GM18498 (cell line): ENCODE measurements around the gene MAD1L1.

ENCODE experiments used
- ATAC-seq: cut with Tn5 transposase; IDR thresholded peaks from one replicate; pipeline ENCODE4 v1.9.1; 2021; ENCODE audit warnings: mild to moderate bottlenecking, moderate library complexity; ENCODE audit not compliant: unreplicated experiment

MAD1L1 gene

DNA sequence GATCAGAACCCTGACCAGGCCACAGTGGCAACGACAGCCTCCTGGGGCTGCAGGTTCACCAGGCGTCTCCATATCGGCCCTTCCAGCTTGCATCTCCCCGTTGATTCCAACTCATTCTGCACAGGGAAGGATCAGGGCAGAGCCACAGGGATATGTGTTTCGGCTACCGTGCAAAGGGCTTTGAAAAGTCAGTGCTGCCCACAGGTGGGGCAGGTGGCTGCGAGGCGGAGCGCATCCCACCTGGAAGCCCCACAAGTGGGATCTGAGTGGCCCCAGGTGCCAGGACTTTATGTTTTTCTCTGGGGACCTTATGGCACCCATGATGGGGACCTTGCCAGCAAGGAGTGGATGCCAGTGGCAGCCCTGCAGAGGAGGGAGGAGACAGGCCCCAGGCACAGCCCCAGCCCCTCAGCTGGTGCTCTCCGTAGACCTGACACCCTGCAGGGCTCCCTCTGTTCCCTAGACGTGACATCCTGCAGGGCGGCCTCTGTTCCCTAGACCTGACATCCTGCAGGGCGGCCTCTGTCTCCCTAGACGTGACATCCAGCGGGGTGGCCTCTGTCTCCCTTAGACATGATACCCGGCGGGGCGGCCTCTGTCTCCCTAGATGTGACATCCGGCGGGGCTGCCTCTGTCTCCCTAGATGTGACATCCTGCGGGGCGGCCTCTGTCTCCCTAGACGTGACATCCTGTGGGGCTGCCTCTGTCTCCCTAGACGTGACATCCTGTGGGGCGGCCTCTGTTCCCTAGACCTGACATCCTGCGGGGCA, 373.3 kb downstream of the MAD1L1 start:
- no peak for ATAC-seq

GRCh38 chr7:1858435-1859265, 374.1 kb downstream of the MAD1L1 start:
- ATAC-seq: no peak

DNA sequence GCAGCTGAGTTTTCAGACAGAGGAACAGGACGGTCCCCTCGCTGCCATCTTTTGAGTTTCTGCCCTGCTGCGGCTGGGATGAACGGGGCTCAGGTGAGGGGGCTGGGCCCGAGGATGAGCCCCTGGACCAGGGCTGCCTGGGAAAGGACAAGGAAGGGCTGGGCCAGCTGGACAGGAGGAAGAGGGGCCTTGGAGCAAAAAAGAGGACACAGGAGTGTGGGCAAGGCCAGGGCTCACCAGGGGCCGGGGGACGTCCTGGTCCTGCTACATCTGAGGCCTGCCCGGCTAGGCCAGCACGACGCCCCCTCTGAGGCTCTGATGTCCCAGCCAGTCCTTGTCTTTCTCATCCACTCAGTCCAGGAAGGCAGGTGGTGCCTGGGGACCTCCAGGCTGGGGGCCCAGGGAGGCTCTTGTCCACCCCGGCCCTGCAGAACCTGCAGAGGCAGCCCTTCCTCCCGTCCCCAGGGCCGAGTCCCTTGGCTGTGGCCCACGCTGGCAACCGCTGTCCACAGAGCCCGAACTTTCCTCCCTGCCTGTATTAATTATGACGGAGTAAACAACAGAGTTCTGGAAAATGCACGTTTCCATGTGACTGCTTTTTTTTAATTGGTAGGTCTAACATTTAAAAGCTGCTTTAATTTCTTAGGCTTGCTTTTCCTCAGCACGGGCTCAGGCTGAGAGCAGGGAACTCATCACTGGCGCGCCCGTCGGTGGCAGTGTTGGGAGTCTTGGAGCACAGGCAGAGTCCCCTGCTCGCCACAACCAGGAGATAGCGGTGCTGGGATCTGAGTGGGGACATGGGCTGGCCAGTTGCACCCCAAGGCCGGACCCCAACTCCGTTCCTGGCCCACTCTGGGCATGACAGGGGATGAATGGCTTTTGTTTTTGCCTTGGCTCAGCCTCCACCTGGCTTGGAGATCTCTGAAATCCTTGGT, 375.0 kb downstream of the MAD1L1 start:
- ATAC-seq: no peak

DNA sequence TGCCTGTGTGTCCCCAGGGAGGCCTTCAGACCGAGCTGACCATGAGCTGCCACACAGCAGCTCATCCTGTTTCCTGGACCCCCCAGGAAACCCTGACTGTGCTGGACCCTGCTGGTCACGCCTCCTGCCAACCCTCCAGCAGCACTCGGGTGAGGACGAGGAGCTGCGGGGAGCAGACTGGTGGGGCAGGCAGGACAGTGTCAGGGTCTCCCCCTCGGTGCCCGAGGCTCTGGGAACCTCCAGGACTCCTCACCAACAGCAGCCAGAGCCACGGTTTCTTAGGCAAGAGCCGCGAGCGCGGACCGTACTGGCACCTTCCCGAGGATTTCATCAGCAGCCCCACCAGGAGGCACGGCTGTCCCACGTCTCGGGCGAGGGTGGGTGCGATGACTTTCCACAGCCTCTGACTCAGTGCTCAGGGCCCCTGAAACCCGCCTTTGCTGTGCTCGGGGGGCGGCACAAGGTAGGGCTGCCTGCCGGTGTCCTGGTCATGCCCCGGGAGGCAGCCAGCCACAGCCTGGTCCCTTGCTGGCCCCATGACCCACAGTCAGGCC, 375.8 kb downstream of the MAD1L1 start:
- no peak for ATAC-seq

DNA sequence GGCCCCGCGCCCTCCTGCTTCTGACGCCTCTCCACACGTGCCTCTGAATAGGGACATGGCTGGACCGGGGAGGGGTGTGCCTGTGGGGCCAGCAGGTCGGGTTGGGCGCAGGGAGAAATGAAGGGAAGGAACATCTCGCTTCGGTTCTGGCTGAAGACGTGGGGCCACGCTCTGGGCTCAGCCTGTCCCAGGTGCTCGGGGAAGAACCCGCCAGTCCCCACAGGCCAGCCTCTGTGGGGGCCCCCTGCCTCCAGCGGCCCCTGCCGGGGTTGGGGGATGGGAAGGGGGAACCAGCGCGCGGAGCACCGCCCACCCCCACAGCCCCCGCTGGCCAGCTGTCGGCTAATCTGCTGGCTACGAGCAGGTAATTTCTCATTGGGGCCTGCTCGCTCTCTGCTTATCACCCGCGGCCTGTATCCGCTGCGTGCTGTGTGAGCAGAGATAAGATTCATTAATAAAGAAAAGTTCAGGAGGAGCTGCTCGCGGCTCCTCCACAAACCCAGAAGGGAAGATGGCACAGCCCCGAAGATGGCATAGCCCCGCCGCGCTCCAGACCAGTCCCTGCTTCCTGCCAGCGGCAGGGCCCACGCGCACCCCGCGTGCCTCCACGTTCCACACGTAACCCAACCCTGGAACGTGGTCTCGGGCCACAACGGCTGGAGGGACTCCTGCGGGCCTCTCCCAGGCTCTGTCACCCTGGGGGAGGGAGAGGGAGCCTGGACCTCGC, 376.4 kb downstream of the MAD1L1 start:
- ATAC-seq: no peak

GRCh38 chr7:1855725-1856160, 377.0 kb downstream of the MAD1L1 start:
- no peak for ATAC-seq

DNA sequence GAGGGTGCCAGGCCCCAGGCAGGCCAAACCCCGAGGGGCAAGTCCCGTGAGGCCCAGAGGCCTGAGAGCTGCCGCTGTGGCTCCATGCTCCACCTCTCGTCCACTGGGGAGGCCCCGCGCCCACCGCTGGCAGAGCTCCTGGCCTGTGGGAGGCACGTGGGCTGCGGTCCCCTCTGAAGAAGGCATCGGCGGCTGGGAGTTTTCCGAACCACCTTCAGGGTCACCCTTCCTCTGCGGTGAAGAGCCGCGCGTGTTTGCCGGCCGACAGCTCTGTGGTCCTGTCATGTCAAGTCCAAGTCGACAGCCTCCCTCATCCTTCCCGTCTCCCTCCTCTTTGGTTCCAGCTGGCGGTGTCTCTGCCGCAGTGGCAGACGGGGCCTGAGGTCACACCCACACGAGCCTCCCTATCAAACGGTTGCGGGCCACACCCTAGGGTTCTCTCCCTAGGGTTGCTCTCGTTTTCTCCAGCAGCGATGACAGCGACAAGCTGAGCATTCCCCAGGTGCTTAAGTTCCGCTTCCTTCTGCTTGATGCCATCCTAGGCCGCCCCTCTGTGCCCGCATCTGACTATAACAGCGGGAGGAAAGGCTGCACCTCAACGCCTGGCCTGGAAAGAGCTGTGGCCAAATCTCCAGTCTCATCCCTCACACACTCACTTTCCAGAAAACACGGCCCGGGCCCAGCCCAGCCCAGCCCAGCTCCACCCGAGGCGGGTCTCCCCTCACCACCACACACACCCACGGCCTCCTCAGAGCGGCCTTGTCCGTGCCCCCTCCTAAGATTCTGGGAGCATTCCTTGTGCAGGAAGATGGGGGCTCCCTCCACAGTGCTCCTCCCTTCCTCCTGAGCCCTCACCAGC, 377.6 kb downstream of the MAD1L1 start:
- no peak for ATAC-seq

- no peak for ATAC-seq
Measured at GRCh38 chr7:1853986-1854865, 378.5 kb downstream of the MAD1L1 start.

DNA sequence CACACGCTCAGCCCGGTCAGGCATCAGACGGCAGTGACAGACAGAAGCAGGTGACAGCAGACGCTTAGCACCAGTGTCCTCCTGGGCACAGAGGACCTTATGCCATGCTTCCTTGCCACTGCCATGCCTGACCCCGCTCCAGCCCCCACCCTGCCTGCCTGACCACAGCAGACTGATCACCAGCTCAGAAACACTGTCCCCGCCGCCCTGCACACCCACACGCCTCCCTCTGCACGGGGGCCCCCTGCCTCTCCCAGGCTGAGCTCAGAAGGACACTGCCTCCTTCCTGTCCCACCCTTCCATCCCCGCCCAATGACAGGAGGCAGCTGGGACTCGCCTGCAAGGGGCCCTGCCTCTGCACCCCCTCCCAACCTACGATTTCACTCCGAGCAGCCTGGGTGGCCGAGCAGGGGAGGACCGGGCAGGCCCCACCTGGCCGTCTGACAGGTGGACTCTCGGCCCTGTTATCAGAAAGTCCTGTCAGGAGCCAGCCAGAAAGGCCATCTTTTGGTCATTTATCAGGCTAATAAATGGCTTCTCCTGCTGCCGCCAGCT, 379.2 kb downstream of the MAD1L1 start:
- no peak for ATAC-seq

- no peak for ATAC-seq
Measured at GRCh38 chr7:1852517-1853430, 380.0 kb downstream of the MAD1L1 start.

DNA sequence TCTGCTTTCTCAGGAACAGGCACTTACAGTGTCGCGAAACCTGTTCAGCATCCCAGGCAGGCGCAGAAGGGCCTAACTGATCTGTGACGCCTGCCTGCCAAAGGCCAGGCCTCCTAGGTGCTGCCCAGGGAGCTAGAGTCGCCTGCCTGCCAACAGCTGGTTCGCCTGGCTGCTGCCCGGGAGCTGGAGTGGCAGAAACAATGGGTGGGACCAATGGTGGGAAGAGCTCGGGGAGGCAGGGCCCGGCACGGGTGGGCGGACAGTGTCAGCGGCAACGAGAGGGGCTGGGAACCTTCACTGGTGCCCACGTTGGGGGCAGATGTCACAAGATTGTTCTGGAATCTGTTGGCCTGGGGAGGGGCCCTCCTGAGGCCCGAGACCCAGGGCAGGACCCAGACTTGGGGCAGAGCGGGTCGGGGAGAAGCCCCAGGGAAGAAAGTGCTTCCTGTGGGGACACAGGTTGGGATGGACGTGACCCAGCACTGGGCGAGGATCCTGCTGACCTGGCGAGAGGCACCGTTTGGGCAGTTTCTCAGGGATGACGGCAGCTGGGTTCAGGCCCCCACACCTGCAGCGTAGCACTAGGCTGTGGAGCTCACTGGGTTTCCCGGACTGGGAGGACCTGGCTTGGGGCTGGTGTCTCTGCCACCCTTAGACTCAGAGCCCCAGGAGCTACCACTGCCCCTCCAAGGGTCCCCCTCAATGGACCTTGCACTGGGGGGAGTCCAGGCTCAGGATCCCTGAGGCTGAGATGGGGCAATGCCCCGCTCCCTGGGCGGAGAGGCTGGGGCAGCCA, 380.8 kb downstream of the MAD1L1 start:
- ATAC-seq: no peak

DNA sequence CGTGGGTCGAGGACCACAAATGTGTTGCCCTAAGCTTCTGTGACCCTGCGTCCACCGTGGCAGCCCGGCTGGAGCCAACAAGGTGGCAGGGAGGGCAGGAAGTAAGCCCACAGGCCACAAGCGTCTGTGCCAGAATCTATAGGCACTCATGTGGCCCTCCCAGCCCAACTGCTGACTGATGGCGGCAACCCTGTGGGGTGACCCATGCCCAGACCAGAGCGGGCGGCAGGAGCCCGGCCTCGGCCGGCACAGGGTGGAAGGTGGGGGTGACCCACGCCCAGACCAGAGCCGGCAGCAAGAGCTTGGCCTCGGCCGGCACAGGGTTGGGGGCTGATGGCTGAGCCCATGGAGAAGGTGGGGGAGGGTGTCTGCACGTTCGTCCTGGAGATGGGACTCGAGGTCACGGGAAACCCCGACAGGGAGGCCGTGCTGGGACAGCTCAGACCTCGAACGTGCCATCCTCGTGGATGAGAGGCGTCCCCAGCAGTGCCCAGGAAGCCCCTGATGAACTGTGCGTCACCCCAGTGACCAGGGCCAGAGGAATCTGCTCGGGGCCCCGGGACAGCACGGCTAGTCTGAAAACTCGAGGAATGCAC, 381.7 kb downstream of the MAD1L1 start:
- no peak for ATAC-seq

DNA sequence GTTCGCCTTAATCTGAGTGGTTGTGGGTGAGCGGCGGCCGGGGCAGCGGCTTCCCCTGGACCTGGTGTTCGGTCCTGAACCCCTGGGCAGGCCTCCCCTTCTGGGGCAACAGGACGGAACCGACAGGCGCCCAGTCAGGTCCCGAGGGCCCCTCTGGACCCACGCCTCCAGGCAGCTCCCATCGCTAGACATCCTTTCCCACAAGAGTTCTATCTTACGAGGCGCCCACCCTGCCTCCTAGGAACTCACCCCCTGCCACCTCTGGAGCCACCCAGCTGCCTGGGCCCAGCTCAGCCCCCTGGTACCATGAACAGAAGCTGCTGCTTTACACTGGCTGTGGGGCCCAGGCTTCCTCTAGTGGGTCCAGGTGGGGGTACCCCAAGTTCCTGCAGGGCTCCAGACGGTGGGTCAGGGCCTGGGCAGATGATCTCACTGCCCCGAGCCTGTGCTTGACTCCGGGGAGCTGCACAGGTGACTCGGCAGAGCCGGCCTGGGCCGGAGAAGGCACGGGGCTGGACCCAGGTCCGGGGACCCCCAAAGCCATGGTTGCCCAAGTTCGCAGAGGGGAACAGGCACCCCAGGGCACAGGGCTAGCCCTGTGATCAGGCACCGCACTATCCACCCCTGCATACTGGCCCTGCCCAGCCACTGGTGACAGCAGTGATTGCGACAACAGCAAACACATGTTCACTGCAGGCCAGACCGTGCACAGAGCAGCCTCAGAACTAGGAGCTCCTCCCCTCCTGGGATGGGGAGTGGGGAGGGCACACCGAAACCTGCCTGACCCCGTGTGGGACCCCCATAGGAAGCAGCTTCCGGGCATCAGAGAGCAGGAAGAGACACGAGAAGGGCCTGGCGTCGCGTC, 382.4 kb downstream of the MAD1L1 start:
- ATAC-seq: no peak

DNA sequence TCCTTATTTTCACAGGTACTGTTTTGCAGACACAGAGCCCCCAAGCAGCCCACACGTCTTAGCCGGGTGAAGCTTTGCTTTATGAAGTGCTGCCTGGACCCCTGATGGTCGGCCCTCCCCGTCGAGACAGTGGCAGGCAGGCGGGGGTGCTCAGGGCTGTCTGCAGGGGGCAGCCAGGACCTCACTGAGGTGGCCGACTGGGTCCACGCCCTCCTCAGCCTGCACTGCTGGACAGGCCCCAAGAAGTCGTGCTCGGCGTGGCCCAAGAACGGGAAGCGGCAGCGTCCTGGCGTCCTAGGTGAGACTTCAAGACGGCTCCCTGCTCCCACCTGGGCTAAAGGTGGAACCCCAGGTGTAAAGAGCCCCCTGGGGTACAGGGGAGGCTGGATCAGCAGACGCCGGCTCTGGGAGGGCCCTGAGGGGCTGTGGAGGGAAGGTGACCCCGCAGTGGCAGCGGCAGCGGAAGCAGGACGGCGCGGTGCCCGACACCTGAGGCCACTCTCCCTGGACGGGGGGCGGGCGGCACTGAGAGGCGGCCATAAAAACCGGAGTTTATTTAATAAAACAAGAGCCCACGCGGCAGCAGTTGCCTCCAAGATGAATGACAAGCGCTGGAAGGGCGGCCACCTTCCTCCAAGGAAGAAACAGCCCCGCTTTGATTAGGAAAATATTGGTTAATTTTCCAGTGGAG, 383.2 kb downstream of the MAD1L1 start:
- ATAC-seq: no peak
